Left colon (tissue), 2 donors: ENCODE data around the gene CHAD. TPM values are rescaled to one million over a fixed set of nuclear protein-coding genes. Genes with fewer than 3 reads are reported as not detected.
A peak's percentile ranks its signal among the peaks of the same experiment; 100 is the strongest.

ENCODE experiments used
- ATAC-seq: fragments of 200-7000 bp; cut with Tn5 transposase; one replicate; pipeline ENCODE4 v1.9.1; 2020; ENCODE audit warnings: mild to moderate bottlenecking, moderate library complexity
- DNase-seq, 2 donors: peaks; one replicate each; pipeline ENCODE4 v3.0.0-alpha.2; 2020
- intact Hi-C, 2 donors: fragments of 100-400 bp; cut with DNase I in 1 of 2; cut with micrococcal nuclease in 1 of 2; formaldehyde crosslinking; loops; one replicate each; pipeline versions ENCODE4 v1.11.2 to v1.14.0; 2022; cut with DNase I, micrococcal nuclease
- total RNA-seq, 2 donors: library from RNA; stranded (reverse); fragmentation: NEBNext Ultra II Directional; extraction: Animal tissue kit (Norgen Biotek cat#: 25700); gene quantifications; one replicate each; pipeline ENCODE4 v1.2.1, GENCODE V29; 2021
- donor health status: DM: no; HTN: no; CAD: no.
- donor health status: DM: yes; HTN: yes; CAD: no.

Gene CHAD
- total RNA-seq, 2 donors from 2014 or later = 4.5 to 7.1 TPM

GRCh38 chr17:50498021-50498874 lies 29.6 kb upstream of the CHAD start:
- ATAC-seq (peak; percentile 89), DNase-seq (no peak)

GRCh38 chr17:50495918-50496317 lies 27.2 kb upstream of the CHAD start:
- no peak for ATAC-seq
- peak in 1 of 2 donors; percentile 10 for DNase-seq
- intact Hi-C loops = no loop called here

More at GRCh38 chr17:50498021-50498874, 29.6 kb upstream of the CHAD start:
- intact Hi-C loops = no loop called here

GRCh38 chr17:50495217-50495823 lies 26.6 kb upstream of the CHAD start:
- ATAC-seq = no peak
- intact Hi-C loops = no loop called here
- peak in 1 of 2 donors; percentile 14 for DNase-seq

GRCh38 chr17:50493744-50494143 lies 25.1 kb upstream of the CHAD start:
- no peak for DNase-seq
- ATAC-seq = no peak
- intact Hi-C loops = no loop called here

GRCh38 chr17:50492214-50492613 lies 23.5 kb upstream of the CHAD start:
- DNase-seq (no peak), ATAC-seq (no peak)
- intact Hi-C loops = no loop called here

GRCh38 chr17:50491505-50491904 lies 22.8 kb upstream of the CHAD start:
- ATAC-seq (no peak), DNase-seq (no peak)
- intact Hi-C loops = no loop called here

- intact Hi-C loops = loop anchor here in 1 of 2 donors (10.0 kb wide), 1 partner anchor 146 kb away; the partner anchor contains the start of gene ABCC3
- no peak for ATAC-seq
- peak in 1 of 2 donors; percentile 7 for DNase-seq
Measured at GRCh38 chr17:50488880-50489279, 20.2 kb upstream of the CHAD start.

- DNase-seq (peak in 1 of 2 donors; percentile 15), ATAC-seq (no peak)
- intact Hi-C loops = loop anchor here in 1 of 2 donors (10.0 kb wide), 1 partner anchor 147 kb away; the partner anchor contains the start of gene ABCC3
Measured at GRCh38 chr17:50487213-50488096, 18.8 kb upstream of the CHAD start.

- intact Hi-C loops = loop anchor here in 1 of 2 donors (10.0 kb wide), 1 partner anchor 150 kb away; the partner anchor contains the start of gene ABCC3
- DNase-seq (peak in 1 of 2 donors; percentile 23), ATAC-seq (no peak)
Measured at GRCh38 chr17:50484386-50485155, 15.9 kb upstream of the CHAD start.

- intact Hi-C loops = loop anchor here in 1 of 2 donors (10.0 kb wide), 1 partner anchor 152 kb away; the partner anchor contains the start of gene ABCC3
- ATAC-seq (no peak), DNase-seq (peak in 1 of 2 donors; percentile 20)
Measured at GRCh38 chr17:50483266-50483665, 14.6 kb upstream of the CHAD start.

- intact Hi-C loops = loop anchor here in 1 of 2 donors (10.0 kb wide), 1 partner anchor 152 kb away; the partner anchor contains the start of gene ABCC3
- ATAC-seq (peak; percentile 49), DNase-seq (peak; percentile 91 to 95)
Measured at GRCh38 chr17:50482516-50482915, 13.8 kb upstream of the CHAD start.

- no peak for ATAC-seq
- intact Hi-C loops = loop anchor here in 1 of 2 donors (10.0 kb wide), 1 partner anchor 153 kb away; the partner anchor contains the start of gene ABCC3
Measured at GRCh38 chr17:50482110-50482509, 13.4 kb upstream of the CHAD start.

GRCh38 chr17:50481648-50482047 lies 13.0 kb upstream of the CHAD start:
- ATAC-seq (no peak), DNase-seq (no peak)
- intact Hi-C loops = loop anchor here in 1 of 2 donors (10.0 kb wide), 1 partner anchor 153 kb away; the partner anchor contains the start of gene ABCC3

More at GRCh38 chr17:50482110-50482509, 13.4 kb upstream of the CHAD start:
- DNase-seq = peak in 1 of 2 donors; percentile 32

GRCh38 chr17:50480854-50481490 lies 12.3 kb upstream of the CHAD start:
- ATAC-seq (no peak), DNase-seq (no peak)
- intact Hi-C loops = loop anchor here in 1 of 2 donors (10.0 kb wide), 1 partner anchor 154 kb away; the partner anchor contains the start of gene ABCC3

GRCh38 chr17:50480142-50480764 lies 11.6 kb upstream of the CHAD start:
- no peak for ATAC-seq
- intact Hi-C loops = loop anchor here in 1 of 2 donors (10.0 kb wide), 1 partner anchor 155 kb away; the partner anchor contains the start of gene ABCC3
- DNase-seq = peak in 1 of 2 donors; percentile 14

- intact Hi-C loops = loop anchor here in 1 of 2 donors (10.0 kb wide), 1 partner anchor 155 kb away; the partner anchor contains the start of gene ABCC3
- DNase-seq (peak; percentile 87 to 89), ATAC-seq (peak; percentile 61)
Measured at GRCh38 chr17:50479522-50480141, 11.0 kb upstream of the CHAD start.
